ENCODE results near the gene IARS1. TPM values are rescaled to one million over a fixed set of nuclear protein-coding genes. Genes with fewer than 3 reads are reported as not detected.

Gene IARS1
- total RNA-seq, 1 donor from 2014 or later, result 169 TPM

- Mint-ChIP-seq H3K4me3 (no peak overlapping the region), H3K27ac (ENCODE audit: unreplicated experiment) (no peak overlapping the region), H3K9me3 (no peaks in the 10 kb centered on the region), H3K4me1 (no peaks in the 10 kb centered on the region), H3K36me3 (ENCODE audit: low read depth) (peaks cover 7% of the 10 kb centered on the region), H3K27me3 (ENCODE audit: low read depth) (no peaks in the 10 kb centered on the region)
- TF ChIP-seq CTCF (conservative IDR thresholded peaks at IDR 0.05), result no peak
- no peak for DNase-seq (ENCODE audit: low read depth, low spot score)
Observed at GRCh38 chr9:92275541-92275940, 18.0 kb downstream of the IARS1 start.

- Mint-ChIP-seq H3K27me3 (ENCODE audit: low read depth) (no peaks in the 10 kb centered on the region), H3K4me3 (no peak overlapping the region), H3K27ac (ENCODE audit: unreplicated experiment) (no peak overlapping the region), H3K4me1 (no peaks in the 10 kb centered on the region), H3K9me3 (no peaks in the 10 kb centered on the region), H3K36me3 (ENCODE audit: low read depth) (peaks cover 14% of the 10 kb centered on the region)
- DNase-seq (ENCODE audit: low read depth, low spot score), result no peak
- no peak for TF ChIP-seq CTCF (conservative IDR thresholded peaks at IDR 0.05)
Observed at GRCh38 chr9:92270511-92270910, 23.0 kb downstream of the IARS1 start.

GRCh38 chr9:92266486-92266885, 27.0 kb downstream of the IARS1 start:
- Mint-ChIP-seq H3K27ac (ENCODE audit: unreplicated experiment) (no peak overlapping the region), H3K36me3 (ENCODE audit: low read depth) (peaks cover 12% of the 10 kb centered on the region), H3K4me3 (no peak overlapping the region)

GRCh38 chr9:92265154-92265553, 28.3 kb downstream of the IARS1 start:
- H3K9me3 Mint-ChIP-seq, result no peaks in the 10 kb centered on the region
- TF ChIP-seq CTCF (conservative IDR thresholded peaks at IDR 0.05), result no peak
- H3K36me3 Mint-ChIP-seq (ENCODE audit: low read depth), result peaks cover 9% of the 10 kb centered on the region
- no peak overlapping the region for H3K4me3 Mint-ChIP-seq
- no peak overlapping the region for H3K27ac Mint-ChIP-seq (ENCODE audit: unreplicated experiment)
- H3K4me1 Mint-ChIP-seq, result no peaks in the 10 kb centered on the region
- DNase-seq (ENCODE audit: low read depth, low spot score), result no peak
- H3K27me3 Mint-ChIP-seq (ENCODE audit: low read depth), result no peaks in the 10 kb centered on the region

More at GRCh38 chr9:92266486-92266885, 27.0 kb downstream of the IARS1 start:
- no peak for TF ChIP-seq CTCF (conservative IDR thresholded peaks at IDR 0.05)
- no peaks in the 10 kb centered on the region for H3K4me1 Mint-ChIP-seq
- H3K27me3 Mint-ChIP-seq (ENCODE audit: low read depth), result no peaks in the 10 kb centered on the region
- DNase-seq (ENCODE audit: low read depth, low spot score), result no peak
- H3K9me3 Mint-ChIP-seq, result no peaks in the 10 kb centered on the region

GRCh38 chr9:92263131-92263530, 30.4 kb downstream of the IARS1 start:
- Mint-ChIP-seq H3K9me3 (no peaks in the 10 kb centered on the region), H3K4me1 (no peaks in the 10 kb centered on the region), H3K4me3 (no peak overlapping the region), H3K36me3 (ENCODE audit: low read depth) (peaks cover 4% of the 10 kb centered on the region), H3K27ac (ENCODE audit: unreplicated experiment) (no peak overlapping the region), H3K27me3 (ENCODE audit: low read depth) (no peaks in the 10 kb centered on the region)
- TF ChIP-seq CTCF (conservative IDR thresholded peaks at IDR 0.05), result no peak
- DNase-seq (ENCODE audit: low read depth, low spot score), result no peak

GRCh38 chr9:92257327-92257726, 36.2 kb downstream of the IARS1 start:
- Mint-ChIP-seq H3K4me3 (no peak overlapping the region), H3K4me1 (no peaks in the 10 kb centered on the region), H3K27me3 (ENCODE audit: low read depth) (no peaks in the 10 kb centered on the region), H3K27ac (ENCODE audit: unreplicated experiment) (no peak overlapping the region), H3K9me3 (no peaks in the 10 kb centered on the region), H3K36me3 (ENCODE audit: low read depth) (peaks cover 2% of the 10 kb centered on the region)
- no peak for DNase-seq (ENCODE audit: low read depth, low spot score)
- no peak for TF ChIP-seq CTCF (conservative IDR thresholded peaks at IDR 0.05)

All from neural crest cell (in vitro differentiated cells).